Central memory CD8-positive, alpha-beta T cell (primary cell): Measurements from ENCODE around the gene ABT1.

Experiments used
- ATAC-seq: fragments of 150-1000 bp; cut with Tn5 transposase; replicated peaks from 2 replicates; pipeline ENCODE4 v1.10.0; 2022; ENCODE audit warnings: mild to moderate bottlenecking, moderate FRiP score, moderate number of reproducible peaks; ENCODE audit not compliant: poor library complexity, severe bottlenecking; ENCODE audit errors: extremely low read depth
- DNase-seq, 2 donors: peaks; one replicate each; pipeline ENCODE4 v3.0.0; 2021; ENCODE audit warnings: low spot score in 2 of 2
- H3K27ac Mint-ChIP-seq: one replicate; pipeline ENCODE4 v1.8.0; 2022; ENCODE audit warnings: low read depth, mild to moderate bottlenecking, moderate library complexity, mixed read lengths
- H3K27me3 Mint-ChIP-seq: one replicate; pipeline ENCODE4 v1.8.0; 2022; ENCODE audit warnings: mixed read lengths
- H3K36me3 Mint-ChIP-seq: one replicate; pipeline ENCODE4 v1.8.0; 2022; ENCODE audit warnings: mild to moderate bottlenecking, moderate library complexity, mixed read lengths; ENCODE audit not compliant: insufficient read depth
- H3K4me1 Mint-ChIP-seq: one replicate; pipeline ENCODE4 v1.8.0; 2022; ENCODE audit warnings: mixed read lengths
- H3K4me3 Mint-ChIP-seq: one replicate; pipeline ENCODE4 v1.8.0; 2022; ENCODE audit warnings: mild to moderate bottlenecking, moderate library complexity, mixed read lengths
- H3K9me3 Mint-ChIP-seq: one replicate; pipeline ENCODE4 v1.8.0; 2022; ENCODE audit warnings: mixed read lengths

Gene ABT1

DNA sequence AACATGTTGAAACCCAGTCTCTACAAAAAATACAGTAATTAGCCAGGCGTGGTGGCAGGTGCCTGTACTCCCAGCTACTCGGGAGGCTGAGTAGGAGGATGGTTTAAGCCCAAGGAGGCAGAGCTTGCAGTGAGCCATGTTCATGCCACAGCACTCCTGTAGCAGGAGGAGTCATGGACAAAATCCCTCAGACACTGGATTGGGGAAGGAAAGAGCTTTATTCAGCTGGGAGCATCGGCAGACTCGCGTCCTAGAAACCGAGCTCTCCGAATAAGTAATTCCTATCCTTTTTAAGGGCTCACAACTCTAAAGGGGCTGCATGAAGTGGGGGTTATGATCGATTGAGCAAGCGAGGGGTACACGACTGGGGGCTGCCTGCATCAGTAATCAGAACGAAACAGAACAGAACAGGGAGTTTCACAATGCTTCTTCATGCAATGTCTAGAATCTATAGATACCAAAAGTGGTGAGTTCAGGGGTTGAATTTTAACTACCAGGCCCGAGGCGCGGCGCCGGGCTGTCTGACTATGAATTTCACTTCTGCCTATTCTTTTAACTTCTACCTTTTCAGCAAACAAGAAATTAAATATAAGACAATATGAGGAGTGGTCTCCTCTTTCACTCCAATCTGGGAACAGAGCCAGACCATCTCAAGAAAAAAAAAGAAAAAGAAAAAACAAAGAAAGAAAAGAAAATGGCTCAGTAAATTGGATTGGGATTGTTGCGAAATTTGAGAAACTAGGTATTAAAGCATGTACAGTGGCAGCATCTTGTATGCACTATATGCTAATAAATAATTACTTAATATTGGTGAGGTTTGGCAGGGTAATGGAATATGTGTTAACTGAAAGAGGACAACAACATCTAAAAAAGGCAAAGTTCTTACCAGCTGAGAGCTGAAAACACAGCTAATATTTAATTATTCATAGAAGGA lies 35.0 kb upstream of the ABT1 start:
- Mint-ChIP-seq H3K36me3 (peaks cover 5% of the 10 kb centered on the region), H3K27me3 (no peaks in the 10 kb centered on the region), H3K9me3 (no peaks in the 10 kb centered on the region), H3K4me3 (no peak overlapping the region), H3K27ac (no peak overlapping the region), H3K4me1 (peaks cover 7% of the 10 kb centered on the region)
- no peak for ATAC-seq
- no peak for DNase-seq

- ATAC-seq (no peak), DNase-seq (no peak)
- Mint-ChIP-seq H3K4me3 (no peak overlapping the region), H3K4me1 (peaks cover 3% of the 10 kb centered on the region), H3K27ac (no peak overlapping the region), H3K36me3 (peaks cover 15% of the 10 kb centered on the region), H3K27me3 (peaks cover 4% of the 10 kb centered on the region), H3K9me3 (peaks cover 2% of the 10 kb centered on the region)
Observed at GRCh38 chr6:26563488-26563887, 33.3 kb upstream of the ABT1 start.

- Mint-ChIP-seq H3K27me3 (peaks cover 10% of the 10 kb centered on the region), H3K27ac (peak overlapping the region; percentile 100), H3K4me3 (peak overlapping the region; percentile 100), H3K36me3 (peaks cover 47% of the 10 kb centered on the region), H3K4me1 (peaks cover 23% of the 10 kb centered on the region), H3K9me3 (peaks cover 6% of the 10 kb centered on the region)
- ATAC-seq, result peak; percentile 82
- peak; percentile 98 to 100 for DNase-seq
Observed at GRCh38 chr6:26568601-26569432, 27.9 kb upstream of the ABT1 start.

- Mint-ChIP-seq H3K4me1 (peaks cover 23% of the 10 kb centered on the region), H3K36me3 (peaks cover 47% of the 10 kb centered on the region), H3K9me3 (peaks cover 6% of the 10 kb centered on the region), H3K4me3 (peak overlapping the region; percentile 100), H3K27ac (peak overlapping the region; percentile 100), H3K27me3 (peaks cover 10% of the 10 kb centered on the region)
- no peak for ATAC-seq
- DNase-seq, result no peak
Observed at GRCh38 chr6:26569433-26569764, 27.4 kb upstream of the ABT1 start.

DNA sequence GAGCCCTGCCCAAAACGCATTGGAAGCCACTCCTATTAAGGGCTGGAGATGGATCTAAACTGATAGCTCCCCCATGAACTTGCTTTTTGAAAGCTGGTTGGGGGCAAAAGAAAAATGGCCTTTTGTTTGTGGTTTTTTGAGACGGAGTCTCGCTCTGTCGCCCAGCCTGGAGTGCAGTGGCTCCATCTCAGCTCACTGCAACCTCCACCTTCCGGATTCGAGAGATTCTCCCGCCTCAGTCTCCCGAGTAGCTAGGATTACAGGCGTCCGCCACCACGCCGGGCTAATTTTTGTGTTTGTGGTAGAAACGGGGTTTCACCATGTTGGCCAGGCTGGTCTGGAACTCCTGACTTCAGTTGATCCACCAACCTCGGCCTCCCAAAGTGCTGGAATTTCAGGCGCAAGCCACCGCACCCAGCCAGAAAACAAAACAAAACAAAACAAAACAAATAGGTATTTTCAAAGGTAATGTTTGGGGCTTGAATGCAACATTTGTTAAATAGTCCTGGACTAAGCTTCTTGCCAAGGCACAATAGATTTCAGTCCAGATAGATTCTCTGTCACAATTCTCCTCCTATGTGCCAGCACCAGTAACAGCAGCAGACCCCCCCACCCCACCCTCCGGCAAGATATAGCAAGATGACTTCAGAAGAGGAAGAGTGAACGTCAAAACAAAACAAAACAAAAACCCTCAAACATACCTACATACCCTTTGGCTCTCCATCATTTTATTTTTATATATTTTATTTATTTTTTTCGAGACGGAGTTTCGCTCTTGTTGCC lies 26.5 kb upstream of the ABT1 start:
- DNase-seq (no peak), ATAC-seq (no peak)
- peaks cover 23% of the 10 kb centered on the region for H3K4me1 Mint-ChIP-seq
- peaks cover 47% of the 10 kb centered on the region for H3K36me3 Mint-ChIP-seq
- no peak overlapping the region for H3K27ac Mint-ChIP-seq
- peaks cover 6% of the 10 kb centered on the region for H3K9me3 Mint-ChIP-seq
- no peak overlapping the region for H3K4me3 Mint-ChIP-seq
- peaks cover 10% of the 10 kb centered on the region for H3K27me3 Mint-ChIP-seq

DNA sequence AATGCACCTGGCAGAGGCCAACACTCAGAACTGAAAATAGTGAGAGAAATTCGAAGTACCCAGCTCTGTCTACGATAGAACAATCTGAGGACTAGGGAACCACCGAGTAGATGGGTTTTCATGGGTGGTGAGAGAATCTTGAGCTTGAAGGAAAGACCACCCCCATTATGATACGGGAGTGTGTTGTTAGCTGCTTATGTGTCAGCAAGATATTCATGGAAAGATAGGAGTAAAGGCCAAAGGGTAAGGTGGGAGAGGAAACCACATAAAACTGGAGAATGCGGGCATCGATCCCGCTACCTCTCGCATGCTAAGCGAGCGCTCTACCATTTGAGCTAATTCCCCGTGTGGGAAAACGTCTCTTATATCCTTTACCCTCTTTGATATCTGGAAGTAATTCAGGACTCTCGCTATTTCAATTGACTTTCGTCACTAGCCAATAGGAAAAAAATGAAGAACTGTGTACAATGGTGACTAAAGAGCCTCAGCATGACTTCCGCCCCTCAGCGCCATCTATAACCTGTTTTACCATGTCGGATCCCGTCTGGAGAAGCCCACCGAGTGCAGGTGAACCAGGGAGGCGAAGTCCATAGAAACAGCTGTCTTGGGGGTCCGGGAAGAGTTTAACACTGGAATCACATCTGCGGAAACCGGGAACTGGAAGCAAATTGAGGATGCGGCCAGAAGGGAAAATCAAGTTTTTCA lies 25.0 kb upstream of the ABT1 start:
- Mint-ChIP-seq H3K4me3 (peak overlapping the region; percentile 84), H3K27ac (peak overlapping the region; percentile 95), H3K27me3 (peaks cover 10% of the 10 kb centered on the region), H3K4me1 (peaks cover 28% of the 10 kb centered on the region), H3K9me3 (peaks cover 6% of the 10 kb centered on the region), H3K36me3 (peaks cover 56% of the 10 kb centered on the region)
- peak; percentile 55 for ATAC-seq
- DNase-seq, result peak in 1 of 2 donors; percentile 42

GRCh38 chr6:26575494-26575939 lies 21.2 kb upstream of the ABT1 start:
- H3K9me3 Mint-ChIP-seq, result peaks cover 7% of the 10 kb centered on the region

DNA sequence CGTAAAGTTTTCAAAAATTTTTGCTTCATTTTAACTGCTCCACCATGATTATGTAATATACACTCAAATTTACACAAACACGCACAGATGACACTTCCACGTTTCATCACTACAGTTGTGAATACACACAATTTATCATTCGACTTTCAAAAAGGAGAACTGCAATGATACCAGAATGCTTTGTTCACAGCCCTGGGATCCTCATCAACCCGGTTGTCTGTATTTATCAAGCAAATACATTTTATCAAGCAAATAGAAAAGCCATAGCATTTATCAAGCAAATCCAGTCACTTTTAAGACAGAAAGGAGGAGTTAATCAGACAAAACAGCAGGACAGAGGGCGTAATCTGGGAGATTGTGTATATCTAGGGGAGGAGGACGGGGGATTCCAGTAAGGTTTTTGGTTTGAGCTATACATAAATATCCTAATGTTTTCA lies 20.3 kb upstream of the ABT1 start:
- Mint-ChIP-seq H3K27me3 (no peaks in the 10 kb centered on the region), H3K4me1 (peaks cover 24% of the 10 kb centered on the region), H3K4me3 (peak overlapping the region; percentile 77), H3K9me3 (peaks cover 7% of the 10 kb centered on the region), H3K27ac (peak overlapping the region; percentile 99), H3K36me3 (peaks cover 31% of the 10 kb centered on the region)
- DNase-seq (no peak), ATAC-seq (no peak)

More at GRCh38 chr6:26575494-26575939, 21.2 kb upstream of the ABT1 start:
- DNase-seq (no peak), ATAC-seq (no peak)
- peaks cover 26% of the 10 kb centered on the region for H3K4me1 Mint-ChIP-seq
- H3K27me3 Mint-ChIP-seq, result no peaks in the 10 kb centered on the region
- H3K4me3 Mint-ChIP-seq, result no peak overlapping the region
- peaks cover 38% of the 10 kb centered on the region for H3K36me3 Mint-ChIP-seq
- H3K27ac Mint-ChIP-seq, result no peak overlapping the region

GRCh38 chr6:26576929-26577719 lies 19.6 kb upstream of the ABT1 start:
- peaks cover 17% of the 10 kb centered on the region for H3K4me1 Mint-ChIP-seq

GRCh38 chr6:26577720-26578072 lies 19.1 kb upstream of the ABT1 start:
- Mint-ChIP-seq H3K36me3 (peaks cover 21% of the 10 kb centered on the region), H3K27ac (peak overlapping the region; percentile 99), H3K4me1 (peaks cover 17% of the 10 kb centered on the region), H3K9me3 (peaks cover 7% of the 10 kb centered on the region), H3K27me3 (peaks cover under 1% of the 10 kb centered on the region), H3K4me3 (peak overlapping the region; percentile 77)
- no peak for ATAC-seq
- DNase-seq, result no peak

More at GRCh38 chr6:26576929-26577719, 19.6 kb upstream of the ABT1 start:
- peak; percentile 41 to 46 for DNase-seq
- peaks cover 7% of the 10 kb centered on the region for H3K9me3 Mint-ChIP-seq
- peak overlapping the region; percentile 77 for H3K4me3 Mint-ChIP-seq
- H3K27me3 Mint-ChIP-seq, result no peaks in the 10 kb centered on the region
- H3K27ac Mint-ChIP-seq, result peak overlapping the region; percentile 99
- ATAC-seq, result peak; percentile 53
- peaks cover 25% of the 10 kb centered on the region for H3K36me3 Mint-ChIP-seq

DNA sequence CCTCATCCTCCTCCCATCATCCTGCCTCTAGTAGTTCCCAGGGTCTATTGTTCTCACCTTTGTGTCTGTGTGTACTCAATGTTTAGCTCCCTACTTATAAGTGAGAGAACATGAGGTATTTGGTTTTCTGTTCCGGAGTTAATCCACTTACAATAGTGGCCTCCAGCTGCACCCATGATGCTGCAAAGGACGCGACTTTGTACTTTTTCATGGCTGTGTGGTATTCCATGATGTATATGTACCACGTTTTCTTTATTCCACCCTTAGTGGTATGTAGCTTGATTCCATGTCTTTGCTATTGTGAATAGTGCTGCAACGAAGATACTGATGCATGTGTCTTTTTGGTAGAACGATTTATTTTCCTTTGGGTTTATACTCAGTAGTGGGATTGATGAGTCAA lies 18.5 kb upstream of the ABT1 start:
- Mint-ChIP-seq H3K36me3 (peaks cover 21% of the 10 kb centered on the region), H3K9me3 (peaks cover 7% of the 10 kb centered on the region), H3K4me3 (peak overlapping the region; percentile 27), H3K27me3 (peaks cover 7% of the 10 kb centered on the region), H3K4me1 (peaks cover 17% of the 10 kb centered on the region), H3K27ac (no peak overlapping the region)
- ATAC-seq, result no peak
- no peak for DNase-seq
